Measurements from ENCODE around the gene OR52N1.

Gene OR52N1

GRCh38 chr11:5791165-5791564, at the start of gene OR52N1:
TSS of gene OR52N1 (minus strand) at chr11:5791265. CDS start at chr11:5788816, 2,449 bp downstream.
- no peak for DNase-seq (ENCODE audit: low spot score)

GRCh38 chr11:5837695-5838094, 46.6 kb upstream of the OR52N1 start:
- no peak for DNase-seq (ENCODE audit: low spot score)

- DNase-seq (ENCODE audit: low spot score): no peak
Measured at GRCh38 chr11:5833446-5833845, 42.4 kb upstream of the OR52N1 start.

- DNase-seq (ENCODE audit: low spot score): no peak
Measured at GRCh38 chr11:5831196-5831829, 40.2 kb upstream of the OR52N1 start.

GRCh38 chr11:5818245-5818886, 27.3 kb upstream of the OR52N1 start:
- DNase-seq (ENCODE audit: low spot score): no peak

- DNase-seq (ENCODE audit: low spot score): no peak
Measured at GRCh38 chr11:5815534-5815933, 24.5 kb upstream of the OR52N1 start.

- no peak for DNase-seq (ENCODE audit: low spot score)
Measured at GRCh38 chr11:5809905-5810795, 19.1 kb upstream of the OR52N1 start.

GRCh38 chr11:5809122-5809519, 18.1 kb upstream of the OR52N1 start:
- no peak for DNase-seq (ENCODE audit: low spot score)

- DNase-seq (ENCODE audit: low spot score): peak; percentile 73
Measured at GRCh38 chr11:5808500-5809121, 17.5 kb upstream of the OR52N1 start, which contains the start of gene OR52N2. TSS of gene OR52N2 (plus strand) at chr11:5808924. CDS start at chr11:5820336, 11,412 bp downstream.

GRCh38 chr11:5807580-5807979, 16.5 kb upstream of the OR52N1 start:
- DNase-seq (ENCODE audit: low spot score): no peak

GRCh38 chr11:5803982-5804381, 12.9 kb upstream of the OR52N1 start:
- DNase-seq (ENCODE audit: low spot score): no peak

GRCh38 chr11:5796541-5796940, 5.5 kb upstream of the OR52N1 start:
- DNase-seq (ENCODE audit: low spot score): no peak

- no peak for DNase-seq (ENCODE audit: low spot score)
Measured at GRCh38 chr11:5783255-5783654, 7.8 kb downstream of the OR52N1 start, which contains the start of gene OR52N5. TSS of gene OR52N5 (minus strand) at chr11:5783355. CDS start at chr11:5778634, 4,721 bp downstream.

- DNase-seq (ENCODE audit: low spot score): no peak
Measured at GRCh38 chr11:5767056-5767455, 24.0 kb downstream of the OR52N1 start.

GRCh38 chr11:5753943-5754342, 37.1 kb downstream of the OR52N1 start, which contains the start of gene OR52N4:
TSS of gene OR52N4 (plus strand) at chr11:5754243. CDS start at chr11:5754741, 498 bp downstream.
- DNase-seq (ENCODE audit: low spot score): no peak

GRCh38 chr11:5749836-5750235, 41.2 kb downstream of the OR52N1 start:
- DNase-seq (ENCODE audit: low spot score): no peak

- no peak for DNase-seq (ENCODE audit: low spot score)
Measured at GRCh38 chr11:5746614-5747013, 44.5 kb downstream of the OR52N1 start.

GRCh38 chr11:5738431-5738830, 52.6 kb downstream of the OR52N1 start:
- no peak for DNase-seq (ENCODE audit: low spot score)

- no peak for DNase-seq (ENCODE audit: low spot score)
Measured at GRCh38 chr11:5737670-5738392, 53.2 kb downstream of the OR52N1 start.

GRCh38 chr11:5737091-5737490, 54.0 kb downstream of the OR52N1 start:
- DNase-seq (ENCODE audit: low spot score): no peak
